Gastrocnemius medialis (tissue), 4 donors: ENCODE results near the gene GALNT2.

Experiments used
- POLR2A ChIP-seq, 2 donors: fragments of 450-650 bp; IDR thresholded peaks; one replicate each; pipeline ENCODE4 v1.6.1; 2017; ENCODE audit warnings: antibody characterized with exemption in 2 of 2, mild to moderate bottlenecking in 2 of 2, moderate library complexity in 2 of 2
- TF ChIP-seq, protein P1 (sequence below), 5 experiments: fragments of 450-650 bp in 3 of 5; fragments of 200-600 bp in 2 of 5; sonication (generic) in 2 of 5; IDR thresholded peaks in 4 of 5; conservative IDR thresholded peaks in 1 of 5; 1 replicate in 4 of 5; 2 replicates in 1 of 5; pipeline ENCODE4 v1.5.1; 2016 to 2019; ENCODE audit warnings: antibody characterized with exemption in 5 of 5, mild to moderate bottlenecking in 3 of 5, moderate library complexity in 3 of 5

DNA sequence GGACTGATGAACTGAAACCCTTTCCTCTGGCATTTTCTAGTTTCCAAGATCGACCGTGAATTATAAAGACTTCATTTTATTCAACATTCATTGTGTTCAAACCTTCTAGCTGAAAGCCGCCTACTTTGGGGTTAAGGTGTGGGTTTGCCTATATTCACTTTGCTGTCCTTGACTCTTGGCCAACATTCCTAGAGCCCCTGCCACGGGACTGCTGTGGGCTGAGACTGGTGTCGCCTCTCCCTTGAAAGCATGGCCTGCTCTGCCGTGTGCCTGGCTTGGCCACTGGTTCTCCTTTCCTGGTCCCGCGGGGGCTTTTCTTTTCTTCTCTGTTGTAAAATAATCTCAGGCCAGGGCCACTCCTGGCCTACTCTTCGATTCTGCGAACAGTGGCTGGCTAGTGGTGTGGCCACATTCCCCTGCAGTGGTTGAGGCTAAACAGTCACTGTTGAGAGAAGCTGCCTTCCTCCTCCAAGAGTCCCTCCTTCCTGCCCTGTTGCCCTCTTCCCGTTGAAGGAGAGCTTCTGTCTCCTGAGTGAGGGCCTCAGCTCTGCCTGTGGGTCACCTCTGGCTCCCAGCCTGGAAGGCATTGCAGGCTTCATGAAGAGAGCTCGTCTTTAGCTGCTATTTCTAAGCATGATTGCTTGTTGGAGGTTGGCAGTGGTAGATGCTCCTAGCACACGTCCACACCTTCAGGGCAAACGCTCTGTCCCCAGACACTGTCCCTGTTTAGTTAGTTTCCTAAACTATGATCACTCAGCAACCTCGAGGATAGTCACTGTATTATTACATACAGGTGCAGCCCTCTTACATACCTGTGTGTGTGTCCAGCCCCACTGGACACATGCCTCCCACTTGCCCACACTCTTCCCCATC is 80.5 kb downstream of the GALNT2 start:
- TF ChIP-seq, protein P1, sequence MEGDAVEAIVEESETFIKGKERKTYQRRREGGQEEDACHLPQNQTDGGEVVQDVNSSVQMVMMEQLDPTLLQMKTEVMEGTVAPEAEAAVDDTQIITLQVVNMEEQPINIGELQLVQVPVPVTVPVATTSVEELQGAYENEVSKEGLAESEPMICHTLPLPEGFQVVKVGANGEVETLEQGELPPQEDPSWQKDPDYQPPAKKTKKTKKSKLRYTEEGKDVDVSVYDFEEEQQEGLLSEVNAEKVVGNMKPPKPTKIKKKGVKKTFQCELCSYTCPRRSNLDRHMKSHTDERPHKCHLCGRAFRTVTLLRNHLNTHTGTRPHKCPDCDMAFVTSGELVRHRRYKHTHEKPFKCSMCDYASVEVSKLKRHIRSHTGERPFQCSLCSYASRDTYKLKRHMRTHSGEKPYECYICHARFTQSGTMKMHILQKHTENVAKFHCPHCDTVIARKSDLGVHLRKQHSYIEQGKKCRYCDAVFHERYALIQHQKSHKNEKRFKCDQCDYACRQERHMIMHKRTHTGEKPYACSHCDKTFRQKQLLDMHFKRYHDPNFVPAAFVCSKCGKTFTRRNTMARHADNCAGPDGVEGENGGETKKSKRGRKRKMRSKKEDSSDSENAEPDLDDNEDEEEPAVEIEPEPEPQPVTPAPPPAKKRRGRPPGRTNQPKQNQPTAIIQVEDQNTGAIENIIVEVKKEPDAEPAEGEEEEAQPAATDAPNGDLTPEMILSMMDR (IDR thresholded peaks at IDR 0.05 in 4 of 5, conservative IDR thresholded peaks at IDR 0.05 in 1 of 5): no peak
- TF ChIP-seq POLR2A (IDR thresholded peaks at IDR 0.05): no peak
